Dermis microvascular lymphatic vessel endothelial cell (primary cell): ENCODE measurements around the gene COL4A6. TPM values are rescaled to one million over a fixed set of nuclear protein-coding genes. Genes with fewer than 3 reads are reported as not detected.

ENCODE experiments used
- DNase-seq, 2 donors: peaks; one replicate each; pipeline versions ENCODE4 v3.0.0 to v3.0.0-alpha.2; 2010; ENCODE audit warnings: low read depth in 2 of 2
- total RNA-seq: library from RNA; depleted of rRNA; stranded (reverse); fragments of >200 nt; gene quantifications from 2 replicates; pipeline ENCODE4 v1.2.1, GENCODE V29; 2014

COL4A6 gene
- total RNA-seq, 1 donor from 2014 or later = 2.2 TPM

- no peak for DNase-seq
Measured at GRCh38 chrX:108331126-108331909, 106.9 kb downstream of the COL4A6 start.

DNA sequence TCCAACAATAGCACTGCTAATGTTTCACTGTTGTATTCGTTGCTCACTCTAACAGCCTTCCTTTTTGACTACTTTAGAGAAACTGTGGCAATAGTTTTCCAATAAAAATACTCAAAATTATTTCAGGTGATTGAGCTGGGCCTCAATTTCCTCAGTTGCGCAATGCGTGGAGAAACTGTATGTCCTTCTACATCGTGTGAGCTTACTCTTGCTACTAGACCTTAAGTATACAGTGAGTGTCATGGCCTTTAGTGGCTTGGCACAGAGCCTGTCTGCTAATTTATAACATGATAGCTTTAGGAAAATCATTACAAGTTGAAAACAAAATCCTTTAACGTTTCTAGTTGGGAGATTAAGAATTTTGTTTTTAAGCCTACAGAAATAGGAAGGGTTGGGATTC, 114.5 kb downstream of the COL4A6 start:
- DNase-seq = no peak

GRCh38 chrX:108322234-108322633, 116.0 kb downstream of the COL4A6 start:
- DNase-seq = no peak

DNA sequence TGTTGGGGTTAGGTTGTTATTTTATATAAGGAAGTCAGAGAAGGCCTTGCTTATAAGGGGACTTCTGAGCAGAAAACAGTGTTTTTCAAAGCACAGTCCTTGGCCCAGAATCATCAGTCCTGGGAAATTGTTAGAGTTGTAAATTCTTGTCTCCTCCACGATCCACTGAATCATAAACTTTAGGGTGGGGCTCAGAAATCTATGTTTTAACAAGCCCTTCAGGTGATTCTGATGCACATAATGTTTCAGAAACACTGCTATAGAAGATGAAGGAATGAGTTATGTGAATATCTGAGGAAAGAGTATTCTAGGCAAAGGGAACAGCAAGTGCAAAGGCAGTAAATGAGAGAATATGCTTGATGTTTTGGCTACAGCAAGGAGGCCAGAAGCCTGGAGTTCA, 121.8 kb downstream of the COL4A6 start:
- DNase-seq = no peak

DNA sequence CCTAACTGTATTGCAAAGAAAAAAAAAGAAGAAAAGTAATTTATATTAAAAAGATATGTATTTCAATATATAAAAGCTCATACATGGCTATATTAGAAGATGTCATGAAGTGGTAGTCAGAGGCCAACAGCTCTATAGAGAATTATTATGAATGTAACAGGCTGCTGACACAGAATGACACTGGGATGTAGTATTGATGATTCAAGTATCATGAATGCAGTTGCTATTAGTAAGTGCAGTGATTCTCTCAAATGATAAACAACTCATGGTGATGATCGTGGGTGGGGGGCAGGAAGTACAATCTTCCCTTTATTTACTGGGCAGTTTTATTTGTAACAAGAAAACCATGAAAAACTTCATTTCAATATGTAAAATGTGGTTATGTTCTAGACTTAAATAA, 124.6 kb downstream of the COL4A6 start:
- peak in 1 of 2 donors; percentile 4 for DNase-seq

- peak in 1 of 2 donors; percentile 31 for DNase-seq
Measured at GRCh38 chrX:108312957-108313356, 125.3 kb downstream of the COL4A6 start.

- DNase-seq = no peak
Measured at GRCh38 chrX:108312011-108312410, 126.2 kb downstream of the COL4A6 start.

DNA sequence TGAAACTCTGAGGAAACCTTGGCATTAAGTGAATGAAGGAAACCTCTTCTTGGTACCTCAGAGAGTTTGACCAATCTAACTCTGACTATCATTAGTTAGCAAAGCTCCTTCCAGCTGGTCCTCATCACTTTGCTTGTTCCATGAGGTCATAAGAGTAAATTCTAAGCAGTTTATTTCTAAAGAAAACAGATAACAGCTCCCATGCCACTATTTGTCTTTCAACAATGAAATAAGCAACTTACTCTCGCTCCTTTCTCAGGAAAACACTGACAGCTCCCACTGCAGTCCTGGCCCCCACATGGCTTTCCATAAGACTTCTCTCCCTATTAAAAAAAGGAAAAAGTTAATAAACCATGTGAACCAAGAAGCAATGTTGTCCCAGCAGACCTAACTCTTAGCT, 127.7 kb downstream of the COL4A6 start:
- no peak for DNase-seq

- DNase-seq = peak in 1 of 2 donors; percentile 37
Measured at GRCh38 chrX:108309144-108309543, 129.1 kb downstream of the COL4A6 start.

DNA sequence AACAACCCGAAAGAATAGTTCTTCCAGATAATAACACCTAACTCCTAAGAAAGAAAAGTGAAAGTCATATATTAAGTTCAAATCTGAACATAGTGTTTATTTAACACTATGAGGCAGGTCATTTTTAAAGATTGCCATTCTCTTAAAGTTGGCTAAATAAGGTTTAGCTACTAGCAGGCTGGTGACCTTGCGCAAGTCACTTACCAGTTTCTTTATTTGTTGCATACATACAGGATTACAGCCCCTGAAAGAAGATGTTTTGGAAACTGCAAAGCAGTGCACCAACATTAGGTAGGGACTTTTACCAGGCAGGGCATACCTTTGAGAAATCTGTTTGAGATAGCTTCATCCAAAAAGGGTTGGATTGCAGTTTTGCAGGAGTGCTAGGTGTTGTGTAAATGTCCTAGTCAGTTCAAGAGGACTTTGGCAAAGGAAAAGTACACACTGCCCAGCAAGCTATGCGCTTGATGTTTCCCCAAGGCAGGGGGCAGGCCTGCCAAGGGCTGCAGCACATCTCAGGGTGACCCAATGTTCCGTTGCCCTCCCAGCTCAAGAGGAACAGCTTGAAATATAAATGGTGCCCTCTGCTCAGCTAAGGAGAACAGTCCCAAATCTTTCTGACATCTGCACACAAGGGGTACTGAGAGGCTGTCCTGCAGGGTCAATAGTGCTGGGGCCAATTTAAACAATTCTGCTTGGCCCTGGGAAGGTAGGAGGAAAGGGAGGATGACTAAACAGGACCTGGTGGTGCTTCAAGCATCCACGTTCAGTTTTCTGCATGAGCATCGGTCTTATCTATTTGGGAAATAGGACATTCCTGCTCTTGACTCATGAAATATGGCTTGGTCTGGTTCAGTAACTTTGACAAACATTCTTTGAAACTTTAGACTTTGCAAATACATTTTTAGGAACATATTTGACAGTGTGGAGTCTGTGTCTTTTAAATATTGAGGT, 130.8 kb downstream of the COL4A6 start:
- DNase-seq = no peak

DNA sequence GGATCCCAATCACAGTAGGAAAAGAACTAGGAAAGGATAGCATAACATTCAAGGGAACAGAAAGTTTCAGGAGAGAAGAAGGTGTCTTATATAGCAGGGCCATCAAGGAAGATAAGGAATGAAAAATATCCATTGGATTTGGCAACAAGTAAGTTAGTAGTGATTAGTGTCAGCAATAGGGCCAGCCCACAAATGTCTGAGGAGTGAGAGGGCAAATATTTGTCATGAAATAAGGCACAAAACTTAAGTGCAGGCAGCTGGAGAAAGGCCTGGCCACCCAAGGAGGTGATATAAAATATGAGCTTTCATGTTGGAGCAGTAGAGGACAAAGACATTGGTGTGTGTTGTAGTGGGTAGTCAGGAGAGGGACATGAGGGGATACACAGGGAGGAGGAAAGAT, 132.1 kb downstream of the COL4A6 start:
- no peak for DNase-seq

DNA sequence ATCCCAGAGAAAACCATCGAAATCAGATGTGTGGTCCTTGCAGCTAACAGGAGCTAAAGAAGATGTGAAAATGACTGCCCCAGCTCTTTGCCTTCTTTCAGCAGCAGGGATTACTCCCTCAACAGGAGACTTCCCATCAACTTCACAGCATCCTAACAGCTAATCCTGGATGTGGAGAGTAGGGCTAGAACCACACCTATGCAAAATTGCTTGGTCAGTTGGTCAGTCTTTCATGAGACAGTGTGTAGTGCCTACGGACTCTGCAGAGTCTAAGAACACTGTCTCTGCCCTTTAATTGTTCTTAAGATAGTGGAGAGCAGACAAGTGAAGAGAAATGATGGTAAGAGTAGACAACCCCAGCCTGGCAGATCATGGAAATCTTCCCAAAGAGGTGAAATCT, 133.5 kb downstream of the COL4A6 start:
- no peak for DNase-seq

DNA sequence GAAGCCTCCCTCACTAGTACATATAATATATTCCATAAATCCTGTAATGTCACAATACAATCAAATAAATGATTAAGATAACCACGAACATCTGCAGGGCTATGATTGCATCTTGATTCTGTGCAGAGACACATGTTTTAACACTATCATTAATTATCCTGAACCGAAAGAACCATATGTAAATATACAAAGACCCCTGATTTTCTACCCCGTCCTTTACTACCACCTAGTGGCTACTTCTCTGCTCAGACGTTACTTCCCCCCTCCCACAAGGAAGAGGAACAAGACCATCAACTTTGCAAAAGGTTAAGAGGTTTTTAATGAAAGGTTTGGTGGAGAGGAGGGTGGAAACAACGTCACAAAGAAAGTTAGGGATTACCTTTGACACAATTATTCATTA, 134.0 kb downstream of the COL4A6 start:
- DNase-seq = peak in 1 of 2 donors; percentile 13

DNA sequence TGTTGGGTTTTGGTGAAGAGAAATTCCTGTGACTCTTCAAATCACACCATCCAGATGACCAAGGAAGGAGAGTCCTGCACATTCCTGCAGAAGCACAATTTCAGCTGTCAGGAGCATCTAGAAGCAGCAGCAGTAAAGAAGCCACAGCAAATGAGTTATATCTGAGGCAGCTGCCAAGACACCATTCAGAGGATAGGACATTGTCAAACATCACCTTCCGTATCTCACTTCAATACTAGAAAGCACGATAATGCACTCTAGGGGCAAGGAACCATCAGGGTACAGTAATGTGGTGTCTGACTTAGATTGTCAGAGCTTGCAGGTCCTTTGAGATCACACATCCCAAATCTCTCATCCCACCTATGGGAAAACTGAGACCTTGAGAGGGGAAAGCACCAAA, 134.5 kb downstream of the COL4A6 start:
- no peak for DNase-seq

DNA sequence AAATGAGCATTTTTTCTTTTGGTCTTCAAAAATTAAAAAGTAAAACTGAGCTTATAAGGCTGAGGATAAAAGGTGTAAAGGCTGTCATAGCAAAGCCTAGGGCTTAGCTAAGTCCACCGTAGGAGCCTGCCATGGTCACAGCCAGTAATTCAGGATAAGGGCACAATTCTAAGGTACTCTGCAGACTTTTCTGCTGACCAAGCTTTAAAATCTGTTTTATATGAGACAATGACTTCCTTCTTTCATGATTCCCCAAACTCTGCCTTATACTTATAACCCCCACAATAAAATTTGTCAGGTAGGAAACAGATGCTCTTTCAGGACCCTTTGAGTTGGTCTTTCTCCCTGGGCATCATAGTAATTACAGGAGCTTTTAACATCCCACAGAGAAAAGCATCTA, 138.5 kb downstream of the COL4A6 start:
- no peak for DNase-seq

- peak in 1 of 2 donors; percentile 44 for DNase-seq
Measured at GRCh38 chrX:108299101-108299591, 139.1 kb downstream of the COL4A6 start.

DNA sequence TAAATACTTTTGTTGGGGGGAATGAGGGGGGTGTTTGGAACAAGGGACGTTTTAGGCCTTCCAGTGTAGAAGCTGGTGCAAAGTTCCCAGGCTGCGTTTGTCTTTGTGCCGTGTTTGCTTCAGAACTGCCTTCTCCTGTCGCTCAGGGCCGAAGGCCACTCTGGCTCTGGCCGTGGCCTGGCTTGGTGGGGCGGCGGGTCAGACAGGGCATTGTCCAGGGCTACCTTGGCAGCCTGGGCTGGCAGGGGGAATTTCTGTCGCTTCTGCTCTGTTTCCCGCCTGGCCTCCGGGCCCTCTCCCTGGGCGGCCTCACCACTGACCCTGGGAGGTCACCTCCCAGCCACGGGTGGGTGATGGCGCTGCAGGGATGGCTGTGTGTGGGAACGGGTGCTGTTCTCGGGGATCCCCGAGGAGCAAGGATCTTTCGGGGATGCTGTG, 140.0 kb downstream of the COL4A6 start:
- DNase-seq = no peak

DNA sequence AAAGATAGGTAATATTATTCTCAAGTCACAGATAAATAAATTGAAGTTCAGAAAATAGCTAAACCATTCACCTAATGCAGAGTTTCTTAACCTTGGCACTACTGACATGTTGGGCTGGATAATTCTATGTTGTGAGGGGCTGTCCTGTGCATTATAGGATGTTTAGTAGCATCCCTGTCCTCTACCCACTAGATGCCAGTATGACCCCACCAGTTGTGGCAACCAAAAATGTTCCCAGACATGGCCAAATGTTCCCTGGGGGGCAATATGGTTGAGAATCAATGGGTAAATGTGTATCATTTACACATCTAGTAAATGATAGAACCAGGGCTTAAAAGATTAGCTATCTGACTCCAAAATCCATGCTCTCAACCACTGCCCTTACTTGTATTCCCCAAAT, 140.9 kb downstream of the COL4A6 start:
- no peak for DNase-seq

DNA sequence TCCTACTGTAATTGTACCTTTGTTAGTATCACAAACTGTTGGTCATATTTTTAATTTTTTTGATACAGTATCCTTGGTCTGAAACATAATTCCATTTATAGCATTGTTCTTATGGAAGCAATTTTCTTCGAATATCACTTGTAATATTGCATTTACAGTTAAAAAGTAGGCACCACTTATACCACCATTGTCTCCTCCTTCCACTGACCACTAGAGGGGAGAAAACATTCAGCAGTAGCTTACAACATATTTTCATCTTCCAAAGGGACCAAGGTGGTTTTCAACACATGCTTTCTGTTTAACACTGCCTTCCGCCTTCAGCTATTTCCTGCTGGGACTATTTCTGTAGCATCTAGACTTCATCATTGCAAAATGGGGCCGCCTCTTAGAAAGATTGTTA, 146.2 kb downstream of the COL4A6 start:
- no peak for DNase-seq

GRCh38 chrX:108285918-108286317, 152.3 kb downstream of the COL4A6 start:
- no peak for DNase-seq

- DNase-seq = no peak
Measured at GRCh38 chrX:108285356-108285755, 152.9 kb downstream of the COL4A6 start.

GRCh38 chrX:108275732-108276131, 162.5 kb downstream of the COL4A6 start:
- DNase-seq = no peak
